Stimulated activated CD4-positive, alpha-beta T cell treated with anti-CD3 and anti-CD28 coated beads, Interleukin-2, amount 100 ng/mL, for 4 hours (primary cell): ENCODE results near the gene MCM3.

Source experiments
- DNase-seq: peaks from one replicate; pipeline ENCODE4 v3.0.0-alpha.2; 2020; ENCODE audit warnings: low read depth

Gene MCM3

GRCh38 chr6:52251113-52251512 lies 33.4 kb downstream of the MCM3 start:
- no peak for DNase-seq

- no peak for DNase-seq
These were observed 35.5 kb downstream of the MCM3 start for GRCh38 chr6:52249078-52249477.

- no peak for DNase-seq
These were observed 39.1 kb downstream of the MCM3 start for GRCh38 chr6:52245425-52245824.

GRCh38 chr6:52244400-52244799 lies 40.1 kb downstream of the MCM3 start, which contains the start of gene IL17F:
IL17F (minus strand) TSS chr6:52244500; CDS start chr6:52244429, 71 bp downstream.
- DNase-seq: no peak

GRCh38 chr6:52243282-52243893 lies 41.2 kb downstream of the MCM3 start:
- DNase-seq: no peak

GRCh38 chr6:52241819-52242218 lies 42.7 kb downstream of the MCM3 start:
- no peak for DNase-seq

- DNase-seq: no peak
These were observed 50.3 kb downstream of the MCM3 start for GRCh38 chr6:52233975-52234823.

- no peak for DNase-seq
These were observed 51.5 kb downstream of the MCM3 start for GRCh38 chr6:52233005-52233404.

- DNase-seq: no peak
These were observed 53.0 kb downstream of the MCM3 start for GRCh38 chr6:52231406-52232127.

- no peak for DNase-seq
These were observed 53.9 kb downstream of the MCM3 start for GRCh38 chr6:52230685-52231084.

GRCh38 chr6:52227495-52227894 lies 57.0 kb downstream of the MCM3 start:
- DNase-seq: peak; percentile 12

- DNase-seq: no peak
These were observed 63.2 kb downstream of the MCM3 start for GRCh38 chr6:52221302-52221701.

- DNase-seq: no peak
These were observed 66.8 kb downstream of the MCM3 start for GRCh38 chr6:52217761-52218160.

GRCh38 chr6:52216932-52217575 lies 67.5 kb downstream of the MCM3 start:
- DNase-seq: no peak

GRCh38 chr6:52215787-52216186 lies 68.8 kb downstream of the MCM3 start:
- DNase-seq: no peak
